ENCODE measurements around the gene DNAJB11.
"Not testable (repeated sequence)": the region's sequence is repeated elsewhere in the genome, so short reads cannot be mapped to it uniquely, and the experiment has no call there.

DNAJB11 gene

DNA sequence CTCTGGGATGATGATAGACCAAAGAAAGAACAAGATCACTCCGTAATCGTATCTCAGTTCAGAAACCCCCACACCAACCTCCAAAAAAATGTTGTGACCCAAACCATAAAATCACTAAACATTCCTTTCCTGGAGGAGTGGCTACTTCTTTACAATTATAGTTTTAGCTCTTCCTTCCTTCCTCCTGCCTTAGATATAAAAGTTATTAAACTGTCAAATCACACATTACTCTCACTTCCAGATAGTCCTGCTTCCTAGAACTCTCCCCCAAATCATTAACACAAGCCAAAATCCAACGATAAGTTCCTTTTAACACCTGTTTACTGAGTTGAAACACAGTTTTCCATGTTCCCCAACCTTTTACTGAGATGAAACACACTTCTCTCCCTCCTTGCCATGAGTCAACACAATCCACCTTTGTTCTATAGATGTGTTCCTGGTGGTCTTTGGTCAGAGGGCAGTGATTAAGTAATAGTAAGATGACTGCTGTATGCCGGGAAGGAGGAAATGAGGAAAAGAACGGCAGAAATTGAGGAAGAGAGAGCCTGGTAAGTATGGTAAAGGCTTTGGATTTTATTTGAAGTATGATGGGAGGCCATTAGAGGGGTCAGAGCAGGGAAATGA is 18.0 kb upstream of the DNAJB11 start:
- no peak for DNase-seq

DNA sequence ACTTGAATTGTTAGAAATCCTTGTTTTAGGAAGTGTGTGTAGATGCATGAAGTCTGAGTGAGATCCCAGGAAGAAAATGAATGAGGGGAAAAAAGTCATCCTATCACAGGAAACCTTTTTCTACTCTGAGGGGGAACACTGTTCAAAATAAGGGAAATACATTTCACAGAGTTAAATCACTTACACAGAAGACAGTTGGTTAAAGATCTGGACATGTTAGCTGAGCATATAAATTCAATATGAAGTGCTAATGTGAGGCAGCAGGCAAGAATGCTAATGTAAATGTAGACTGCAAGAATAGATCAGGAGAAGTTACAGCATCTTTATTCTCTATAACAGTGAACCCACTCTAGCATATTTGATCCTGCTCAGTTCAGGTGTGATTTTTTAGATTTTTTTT is 5.9 kb upstream of the DNAJB11 start:
- DNase-seq: no peak

DNA sequence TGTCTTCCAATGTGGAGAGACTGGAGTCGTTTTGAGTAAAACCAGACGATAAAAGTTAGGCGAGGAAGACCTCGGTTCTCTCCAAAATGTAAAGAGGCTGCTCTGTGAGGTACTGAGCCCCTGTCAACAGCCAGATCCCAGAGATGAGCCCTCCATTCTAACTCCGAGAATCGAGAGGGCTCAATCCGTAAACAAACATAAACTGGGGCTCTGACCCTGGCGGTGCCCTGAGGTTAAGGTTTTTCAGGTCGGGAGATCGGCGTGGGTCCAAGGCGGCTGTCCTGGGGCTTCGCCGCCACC is 3.8 kb upstream of the DNAJB11 start:
- peak; percentile 45 for DNase-seq

DNA sequence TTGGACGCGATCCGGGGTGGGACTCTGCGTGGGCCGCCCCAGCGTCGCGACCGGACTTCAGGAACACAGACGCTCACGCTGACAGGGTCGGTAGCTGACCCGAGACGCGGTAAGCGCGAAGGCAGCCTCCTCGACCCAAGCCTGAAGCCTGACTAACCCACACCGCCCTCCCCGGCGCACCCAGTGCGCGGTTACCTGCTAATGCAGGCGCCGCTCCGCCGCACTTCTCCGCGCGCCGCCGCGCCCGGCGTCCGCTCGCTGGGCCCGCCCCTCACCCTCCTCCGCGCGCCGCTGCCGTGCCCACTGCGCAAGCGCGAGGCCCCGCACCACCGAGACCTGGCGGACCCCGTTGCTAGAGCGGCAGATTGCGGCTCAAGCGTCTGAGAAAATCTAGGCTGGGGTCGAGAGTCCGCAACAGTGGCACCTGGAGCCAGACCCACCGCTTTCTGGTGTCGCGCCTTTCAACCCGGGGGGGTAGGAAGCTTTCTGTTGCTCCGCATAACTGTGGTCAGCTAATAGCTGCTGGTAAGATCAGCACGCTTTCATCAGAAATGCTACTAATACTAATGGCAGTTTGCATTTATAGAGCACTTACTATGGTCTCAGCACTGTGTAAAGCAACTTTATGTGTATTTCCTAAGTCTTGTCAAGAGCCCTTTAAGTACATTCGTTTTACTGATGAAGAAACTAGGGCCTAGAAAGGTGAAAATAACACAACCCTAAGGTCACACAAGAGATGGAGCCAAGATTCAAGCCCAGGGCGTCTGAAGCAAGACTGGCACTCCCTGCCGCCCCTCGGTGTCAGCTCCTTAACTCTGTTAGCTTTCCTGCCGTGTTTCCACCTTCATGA is 3.2 kb upstream of the DNAJB11 start, which contains the start of gene TBCCD1:
Gene TBCCD1, minus strand, starts transcription at position 268 of the 850 bp plus-strand sequence. CDS start 3,010 bp downstream, outside the sequence.
- peak; percentile 85 for DNase-seq

DNA sequence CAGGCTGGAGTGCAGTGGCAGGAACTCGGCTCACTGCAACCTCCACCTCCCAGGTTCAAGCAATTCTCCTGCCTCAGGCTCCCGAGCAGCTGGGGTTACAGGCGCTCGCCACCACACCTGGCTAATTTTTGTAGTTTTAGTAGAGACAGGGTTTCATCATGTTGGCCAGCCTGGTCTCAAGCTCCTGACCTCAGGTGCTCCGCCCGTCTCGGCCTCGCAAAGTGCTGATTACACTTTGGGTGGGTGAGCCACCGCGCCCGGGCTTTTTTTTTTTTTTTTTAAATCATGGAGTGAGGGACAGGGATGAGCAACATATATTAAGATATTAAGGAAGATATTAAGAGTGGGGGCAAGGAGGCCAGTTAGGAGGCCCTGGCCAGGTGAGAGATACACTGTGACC is 1.2 kb upstream of the DNAJB11 start:
- not testable (repeated sequence) for DNase-seq

DNA sequence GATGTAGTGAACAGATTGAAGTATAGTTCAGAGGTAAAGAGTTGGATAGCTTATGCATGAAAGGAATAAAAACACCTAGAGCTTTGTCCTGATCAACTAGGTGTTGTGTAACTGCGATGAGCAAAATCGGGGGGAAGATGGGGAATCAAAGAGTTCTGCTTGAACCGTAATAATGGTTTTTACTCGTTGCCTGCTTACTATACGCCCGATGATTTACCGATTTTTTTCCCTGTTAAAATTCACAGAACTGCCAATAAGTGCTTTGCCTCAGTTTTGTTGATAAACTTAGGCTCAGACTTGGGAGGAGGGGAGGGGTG is 783 bp upstream of the DNAJB11 start:
- DNase-seq: no peak

DNA sequence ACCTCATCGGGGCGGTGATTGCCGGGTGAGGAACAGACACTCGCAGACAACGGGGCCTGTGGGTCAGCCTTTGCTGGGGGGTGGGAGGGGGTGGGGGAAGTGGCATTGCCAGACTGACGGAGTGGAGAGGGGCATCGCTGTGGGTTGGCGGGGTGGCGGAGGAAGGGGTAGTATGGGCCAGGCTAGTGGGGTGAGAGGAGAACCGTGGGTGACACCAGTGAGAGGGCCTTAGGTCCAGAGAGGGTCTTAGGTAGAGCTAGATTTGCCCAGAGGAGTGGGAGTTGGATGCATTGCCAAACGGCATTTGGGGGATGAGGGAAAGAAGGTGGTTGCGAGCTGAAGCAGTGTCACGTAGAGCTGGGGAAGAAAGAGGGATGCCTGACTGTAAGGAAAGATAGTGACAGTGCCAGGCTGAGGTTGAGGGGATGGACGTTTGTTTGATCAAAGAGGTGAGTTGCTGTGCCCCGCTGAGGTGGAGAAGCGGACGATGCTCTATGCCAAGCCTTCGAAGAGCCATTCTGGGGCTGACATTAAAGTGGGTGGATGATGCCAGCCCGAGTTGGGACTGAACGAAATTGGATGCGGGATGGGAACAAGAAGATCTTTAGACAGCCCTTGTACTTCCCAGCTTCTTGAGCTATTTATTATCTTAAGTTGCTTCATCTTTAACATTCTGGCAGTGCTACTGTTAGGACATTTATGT is 572 bp downstream of the DNAJB11 start:
- no peak for DNase-seq

DNA sequence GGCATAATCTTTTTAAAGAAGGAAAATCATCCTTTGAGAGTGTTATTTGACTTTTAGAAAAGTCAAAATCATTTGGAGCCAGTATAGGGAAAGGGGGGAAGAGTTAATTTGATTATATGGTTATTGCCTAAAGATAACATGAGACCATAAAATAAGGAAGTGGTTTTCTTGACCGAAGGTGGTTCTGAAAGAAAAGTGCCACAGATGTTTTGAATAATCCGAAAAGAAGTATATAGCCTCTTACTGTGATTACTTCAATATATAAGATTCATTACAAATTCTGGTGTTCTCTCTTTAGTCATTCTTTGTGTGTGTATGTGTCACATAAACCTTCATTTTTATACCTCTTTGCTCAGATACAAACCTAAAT is 1.1 kb downstream of the DNAJB11 start:
- no peak for DNase-seq

DNA sequence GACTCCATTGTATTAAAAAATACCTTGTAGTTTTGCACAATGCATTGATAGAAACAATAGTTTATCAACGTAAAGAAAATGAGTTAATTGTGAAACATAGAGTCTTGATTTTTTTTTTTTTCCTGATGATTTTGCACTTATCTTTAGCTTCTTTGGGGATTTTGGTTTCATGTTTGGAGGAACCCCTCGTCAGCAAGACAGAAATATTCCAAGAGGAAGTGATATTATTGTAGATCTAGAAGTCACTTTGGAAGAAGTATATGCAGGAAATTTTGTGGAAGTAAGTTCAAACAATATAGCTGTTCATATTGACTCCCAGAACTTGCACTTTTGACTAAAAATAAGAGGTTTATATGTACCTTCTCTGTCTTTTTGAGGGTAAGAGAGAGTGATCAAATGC is 7.0 kb downstream of the DNAJB11 start:
- DNase-seq: no peak

DNA sequence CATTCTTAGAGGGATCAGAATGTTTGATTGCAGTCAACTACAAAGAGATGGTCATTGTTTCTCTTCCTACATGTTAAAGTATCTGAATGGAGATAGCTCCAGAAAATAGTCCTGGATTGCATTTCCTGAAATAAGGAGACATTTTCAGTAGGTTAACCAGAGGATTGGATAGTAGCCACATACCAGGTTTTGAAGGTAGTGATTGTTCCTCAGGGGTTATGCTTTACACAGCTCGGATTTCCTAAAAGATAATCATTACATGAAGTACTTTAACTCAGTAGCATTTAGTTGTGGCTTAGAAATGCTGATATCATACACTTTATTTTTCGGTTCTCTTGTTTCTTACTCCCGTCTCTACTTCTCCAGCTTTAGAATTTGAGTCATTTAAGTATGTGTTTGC is 10.3 kb downstream of the DNAJB11 start:
- DNase-seq: no peak

DNA sequence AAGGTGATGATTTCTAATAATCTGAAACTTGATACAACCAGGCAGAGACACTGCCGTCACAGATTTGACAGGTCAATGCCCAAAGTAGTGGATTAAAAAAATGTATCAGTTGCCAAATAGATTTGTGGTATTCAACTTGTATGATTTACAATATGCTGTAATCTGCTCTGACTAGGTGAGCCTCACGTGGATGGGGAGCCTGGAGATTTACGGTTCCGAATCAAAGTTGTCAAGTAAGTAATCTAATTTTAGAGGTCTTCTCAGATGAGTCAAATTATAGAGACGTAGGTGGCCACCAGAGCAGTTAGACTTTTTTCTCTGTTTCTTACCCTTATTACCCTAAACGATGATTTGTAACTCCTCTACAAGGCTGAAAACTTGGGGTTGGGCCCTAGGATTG is 12.0 kb downstream of the DNAJB11 start:
- DNase-seq: no peak

DNA sequence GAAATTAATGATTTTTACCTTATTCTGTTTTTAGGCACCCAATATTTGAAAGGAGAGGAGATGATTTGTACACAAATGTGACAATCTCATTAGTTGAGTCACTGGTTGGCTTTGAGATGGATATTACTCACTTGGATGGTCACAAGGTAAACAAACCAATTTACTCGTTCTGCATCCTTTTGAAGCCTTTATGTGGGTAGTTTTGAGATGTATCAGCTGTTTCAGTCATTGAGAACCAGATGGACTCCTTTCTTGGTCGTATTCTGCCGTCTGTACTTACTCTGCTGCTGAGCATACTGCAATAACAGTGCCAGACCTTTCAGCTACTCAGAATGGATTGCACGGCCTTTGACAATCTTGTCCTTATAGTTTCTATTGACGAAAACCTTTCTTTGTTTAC is 13.3 kb downstream of the DNAJB11 start:
- no peak for DNase-seq

DNA sequence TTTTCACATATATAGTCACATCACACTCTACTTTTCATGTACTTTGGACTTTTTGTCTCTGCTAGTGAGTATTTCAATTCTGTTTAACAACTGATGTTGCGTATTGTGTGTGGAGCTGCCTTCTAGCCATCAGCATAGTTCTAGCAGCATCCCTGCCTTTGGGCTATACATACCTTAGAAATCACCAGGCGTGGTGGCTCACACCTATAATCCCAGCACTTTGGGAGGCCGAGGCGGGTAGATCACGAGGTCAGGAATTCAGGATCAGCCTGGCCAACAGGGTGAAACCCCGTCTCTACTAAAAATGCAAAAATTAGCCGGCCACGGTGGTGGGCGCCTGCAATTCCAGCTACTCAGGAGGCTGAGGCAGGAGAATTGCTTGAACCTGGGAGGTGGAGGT is 15.7 kb downstream of the DNAJB11 start:
- not testable (repeated sequence) for DNase-seq

DNA sequence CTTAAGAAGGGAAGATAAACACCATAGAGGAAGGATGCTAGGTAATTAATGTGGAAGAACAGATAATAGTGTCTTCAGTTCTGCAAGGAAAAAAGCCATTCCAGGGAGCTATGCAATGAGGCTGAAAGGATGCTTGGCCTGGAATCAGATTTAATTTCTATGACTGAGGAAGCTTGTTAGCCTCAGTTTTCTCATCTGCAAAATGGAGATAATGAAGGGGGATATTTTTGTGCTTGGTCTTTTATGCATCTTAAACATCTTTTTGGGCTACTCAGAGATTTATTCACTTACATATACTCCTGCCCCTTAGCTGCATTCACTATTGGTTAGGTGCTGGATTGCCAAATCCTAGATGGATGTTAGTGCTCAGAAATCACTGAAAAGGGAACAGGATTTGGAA is 16.7 kb downstream of the DNAJB11 start:
- DNase-seq: no peak

DNA sequence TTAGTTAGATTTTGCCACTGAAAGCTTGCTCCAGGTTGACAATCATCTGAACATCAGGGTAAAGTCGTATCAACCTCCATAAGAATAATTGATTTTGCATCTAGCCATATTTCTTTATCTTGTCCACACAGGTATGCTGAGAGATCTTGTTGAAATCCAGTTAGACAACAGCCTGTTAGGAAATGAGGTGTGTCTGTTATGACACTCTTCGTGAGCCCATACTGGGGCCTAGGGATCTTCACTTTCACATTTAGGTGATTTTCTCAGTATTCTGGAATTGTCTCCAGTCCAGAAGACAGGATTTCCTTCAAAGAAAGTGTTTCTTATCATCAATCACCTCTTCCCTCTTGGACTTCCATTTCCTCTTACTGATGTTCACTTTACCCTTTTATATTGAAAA is 18.1 kb downstream of the DNAJB11 start:
- DNase-seq: no peak

DNA sequence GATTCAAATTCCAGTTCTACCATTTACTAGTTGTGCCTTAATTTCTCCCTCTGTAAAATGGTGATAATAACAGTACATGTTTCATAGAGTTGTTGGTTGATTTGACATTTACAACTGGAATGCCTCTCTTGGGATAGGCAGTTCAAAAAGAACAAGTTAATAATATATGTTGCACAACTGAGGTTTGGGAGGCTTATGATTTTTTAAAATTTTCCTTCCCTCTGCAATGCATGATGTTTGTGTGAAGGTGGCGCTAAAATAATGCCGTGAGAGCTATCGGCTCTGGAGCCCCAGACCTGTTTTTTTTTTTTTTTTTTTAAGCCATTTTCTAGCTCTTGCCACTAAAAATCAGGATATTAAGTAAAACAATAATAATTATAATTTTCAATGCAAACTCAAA is 18.6 kb downstream of the DNAJB11 start:
- no peak for DNase-seq

DNA sequence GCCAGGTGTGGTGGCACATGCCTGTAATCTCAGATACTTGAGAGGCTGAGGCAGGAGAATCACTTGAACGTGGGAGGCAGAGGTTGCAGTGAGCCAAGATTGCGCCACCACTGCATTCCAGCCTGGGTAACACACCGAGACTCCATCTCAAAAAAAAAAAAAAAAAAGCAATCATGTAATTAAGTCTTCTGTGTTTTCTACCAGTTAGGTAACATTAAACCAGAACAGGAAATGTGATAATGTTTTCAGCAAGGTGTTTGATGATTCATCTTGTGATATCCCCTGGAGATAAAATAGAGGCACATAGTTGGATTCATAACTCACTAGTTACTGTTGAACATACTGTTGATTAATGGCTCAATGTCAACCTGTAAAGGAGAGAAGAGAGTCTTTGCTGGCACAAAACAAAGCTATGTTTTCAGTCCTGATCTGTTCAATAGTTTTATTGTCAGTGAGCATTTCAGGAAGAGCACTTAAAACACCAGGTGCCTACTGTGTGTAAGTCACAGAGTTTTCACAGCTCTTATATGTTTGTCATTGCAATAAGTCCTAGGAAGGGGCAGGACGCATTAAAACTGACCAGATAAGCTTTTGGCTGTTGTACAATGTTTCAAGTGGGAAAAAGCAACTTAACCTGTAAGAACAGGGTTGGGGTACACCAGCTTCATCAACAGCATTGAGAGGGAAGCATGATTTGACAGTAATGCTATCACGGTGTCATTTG is 19.5 kb downstream of the DNAJB11 start:
- DNase-seq: no peak

DNA sequence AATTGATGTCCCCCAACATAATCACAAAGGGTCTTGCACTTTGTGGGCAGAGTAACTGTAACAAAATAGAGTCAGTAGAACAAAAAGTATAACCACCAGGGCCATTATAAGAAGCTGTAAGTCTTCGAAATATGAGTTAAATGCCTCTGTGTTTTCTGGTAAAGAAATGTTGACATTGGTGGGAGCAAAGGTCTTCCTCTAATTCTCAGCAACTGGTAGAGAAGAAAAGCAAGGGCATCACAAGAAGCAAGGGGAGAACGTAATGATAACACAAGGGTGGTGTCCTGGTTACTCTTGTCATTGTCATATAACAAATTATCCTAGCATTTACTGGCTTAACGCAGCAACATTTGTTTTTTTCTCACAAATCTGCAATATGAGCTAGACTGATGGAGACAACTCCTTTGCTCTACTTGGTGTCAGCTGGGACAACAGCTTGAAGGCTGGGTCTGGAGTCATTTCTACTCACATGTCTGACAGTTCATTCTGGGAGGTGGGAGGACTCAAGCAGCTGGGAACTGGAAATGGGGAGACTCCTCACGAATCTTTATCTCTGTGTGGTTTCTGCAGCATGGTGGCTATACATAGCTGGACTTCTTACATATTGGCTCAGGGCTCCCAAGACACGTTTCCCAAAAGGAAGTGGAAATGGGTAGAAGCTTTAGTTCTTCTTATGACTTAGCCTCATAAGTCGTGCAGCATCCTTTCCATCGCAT is 20.2 kb downstream of the DNAJB11 start:
- DNase-seq: no peak

DNA sequence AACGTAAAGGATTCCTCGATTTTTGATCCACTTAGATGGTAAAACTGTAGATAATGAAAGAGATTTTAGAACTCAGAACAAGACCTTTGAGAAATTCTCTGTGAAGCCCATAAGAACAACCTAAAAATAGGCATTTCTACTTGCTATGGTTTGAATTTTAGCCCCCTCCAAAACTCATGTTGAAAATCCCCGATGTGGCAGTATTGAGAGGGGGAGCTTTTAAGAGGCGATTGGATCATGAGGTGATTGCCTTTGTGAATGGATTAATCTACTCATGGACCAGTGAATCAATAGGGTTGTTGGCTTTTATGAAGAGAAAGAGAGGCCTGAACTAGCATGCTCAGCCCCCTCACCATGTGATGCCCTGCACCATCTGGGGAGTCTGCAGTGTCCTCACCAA is 22.2 kb downstream of the DNAJB11 start:
- no peak for DNase-seq

DNA sequence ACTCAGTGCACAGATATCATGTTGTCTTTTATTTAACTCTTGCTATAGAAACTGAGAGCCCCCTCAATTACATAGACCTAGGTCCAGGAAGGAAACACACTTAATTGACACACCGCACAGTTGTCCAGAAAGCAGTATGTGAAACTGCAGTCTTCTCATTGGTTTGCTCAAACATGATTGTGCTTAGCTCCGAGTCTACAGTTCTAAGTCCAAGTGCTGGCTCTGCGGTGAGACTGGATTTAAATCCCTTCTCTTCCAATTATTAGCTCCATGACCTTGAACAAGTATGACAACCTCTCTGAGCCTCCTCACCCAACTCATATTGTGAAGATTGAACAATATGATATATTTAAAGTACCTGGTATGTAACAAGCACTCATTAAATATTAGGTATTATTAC is 23.3 kb downstream of the DNAJB11 start:
- no peak for DNase-seq

DNA sequence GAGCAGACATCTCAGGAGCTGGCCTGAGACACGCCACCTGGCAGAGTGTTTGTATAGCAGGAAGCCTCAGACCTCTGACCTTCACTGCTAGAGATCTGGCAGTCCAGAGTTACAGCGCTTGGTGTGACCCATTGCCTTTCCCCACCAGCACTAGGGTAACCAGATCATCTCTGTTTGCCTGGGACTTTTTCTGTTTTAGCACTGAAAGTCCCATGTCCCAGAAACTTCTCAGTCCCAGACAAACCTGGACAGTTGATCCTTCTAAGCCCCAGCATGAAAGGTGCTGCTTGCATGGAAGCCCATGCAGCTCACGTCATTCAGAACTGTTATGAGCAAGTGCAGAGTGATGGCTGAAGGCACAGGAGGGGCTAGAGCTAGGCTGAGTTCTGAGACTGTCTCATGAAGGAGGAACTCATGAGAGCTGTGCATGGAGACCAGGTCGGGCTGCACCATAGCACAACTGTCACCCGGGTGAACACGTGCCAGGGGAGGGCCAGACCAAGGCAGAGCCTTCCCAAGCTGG is 24.1 kb downstream of the DNAJB11 start:
- DNase-seq: no peak

DNA sequence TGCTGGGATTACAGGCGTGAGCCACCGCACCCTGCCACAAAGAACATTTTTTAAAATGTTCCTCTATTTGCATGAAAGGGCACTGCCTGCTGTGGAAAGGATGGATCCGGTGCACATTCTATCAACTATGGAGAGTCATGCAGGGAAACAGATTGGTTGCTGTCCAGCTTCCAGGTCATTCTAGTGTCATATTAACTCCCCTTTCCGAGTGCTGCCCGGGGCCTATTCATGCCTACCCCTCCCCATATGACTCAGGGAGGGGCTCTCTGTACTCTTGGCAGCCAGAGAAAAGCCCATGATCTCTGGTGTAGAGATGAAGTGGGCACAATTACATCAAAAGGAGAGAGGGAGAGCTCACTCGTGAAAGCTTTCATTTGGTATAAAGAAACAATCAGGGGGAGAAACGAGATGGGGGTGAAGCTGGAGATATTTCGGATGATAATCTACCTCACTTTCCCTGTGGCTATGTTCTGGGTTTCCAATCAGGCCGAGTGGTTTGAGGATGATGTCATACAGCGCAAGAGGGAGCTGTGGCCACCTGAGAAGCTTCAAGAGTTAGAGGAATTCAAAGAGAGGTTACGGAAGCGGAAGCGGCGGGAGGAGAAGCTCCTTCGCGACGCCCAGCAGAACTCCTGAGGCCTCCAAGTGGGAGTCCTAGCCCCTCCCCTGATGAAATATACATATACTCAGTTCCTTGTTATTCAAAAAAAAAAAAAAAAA is 26.2 kb downstream of the DNAJB11 start:
- DNase-seq: no peak
